ENCODE data around the gene KLF13. TPM values are rescaled to one million over a fixed set of nuclear protein-coding genes. Genes with fewer than 3 reads are reported as not detected.
A peak's percentile ranks its signal among the peaks of the same experiment; 100 is the strongest.

KLF13 gene
- total and polyA plus RNA-seq, 4 donors = 38.3 to 157 (median 55.2) TPM

DNA sequence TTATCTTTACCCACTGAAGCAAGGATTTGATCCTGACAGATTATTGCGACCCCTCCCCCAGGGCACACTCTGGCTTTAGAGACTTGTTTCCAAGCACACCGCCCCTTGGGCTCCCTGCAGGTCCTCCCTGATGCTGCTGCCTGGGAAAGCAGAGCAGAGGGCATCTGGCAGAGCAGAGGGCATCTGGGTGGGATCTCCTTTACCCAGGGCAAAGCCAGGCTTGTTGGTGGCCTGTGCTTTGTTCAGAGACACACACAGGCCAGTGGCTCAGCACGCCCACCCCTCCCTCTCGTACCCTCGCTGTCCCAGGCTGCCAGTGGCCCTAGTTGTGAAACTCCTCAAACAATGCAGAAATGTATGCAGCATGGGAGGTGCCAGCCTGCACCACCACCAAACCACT is 4.8 kb downstream of the KLF13 start:
- TF ChIP-seq, protein P1, sequence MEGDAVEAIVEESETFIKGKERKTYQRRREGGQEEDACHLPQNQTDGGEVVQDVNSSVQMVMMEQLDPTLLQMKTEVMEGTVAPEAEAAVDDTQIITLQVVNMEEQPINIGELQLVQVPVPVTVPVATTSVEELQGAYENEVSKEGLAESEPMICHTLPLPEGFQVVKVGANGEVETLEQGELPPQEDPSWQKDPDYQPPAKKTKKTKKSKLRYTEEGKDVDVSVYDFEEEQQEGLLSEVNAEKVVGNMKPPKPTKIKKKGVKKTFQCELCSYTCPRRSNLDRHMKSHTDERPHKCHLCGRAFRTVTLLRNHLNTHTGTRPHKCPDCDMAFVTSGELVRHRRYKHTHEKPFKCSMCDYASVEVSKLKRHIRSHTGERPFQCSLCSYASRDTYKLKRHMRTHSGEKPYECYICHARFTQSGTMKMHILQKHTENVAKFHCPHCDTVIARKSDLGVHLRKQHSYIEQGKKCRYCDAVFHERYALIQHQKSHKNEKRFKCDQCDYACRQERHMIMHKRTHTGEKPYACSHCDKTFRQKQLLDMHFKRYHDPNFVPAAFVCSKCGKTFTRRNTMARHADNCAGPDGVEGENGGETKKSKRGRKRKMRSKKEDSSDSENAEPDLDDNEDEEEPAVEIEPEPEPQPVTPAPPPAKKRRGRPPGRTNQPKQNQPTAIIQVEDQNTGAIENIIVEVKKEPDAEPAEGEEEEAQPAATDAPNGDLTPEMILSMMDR (IDR thresholded peaks at IDR 0.05; ENCODE audit: control extremely low read depth, extremely low read depth) = no peak
- Histone ChIP-seq H3K4me1 (ENCODE audit: control insufficient read depth in 5 of 5, insufficient read depth in 5 of 5, low read length in 5 of 5) (peaks cover 8 to 53% (median 18%) of the 10 kb centered on the region in 5 donors), H3K27me3 (ENCODE audit: control insufficient read depth in 3 of 3, insufficient read depth in 3 of 3, low read length in 2 of 3) (no peaks in the 10 kb centered on the region), H3K4me3 (no peak overlapping the region), H3K9ac (ENCODE audit: insufficient read depth in 1 of 2, low read length in 2 of 2) (no peak overlapping the region), H3K9me3 (ENCODE audit: control insufficient read depth in 4 of 4, insufficient read depth in 3 of 4, low read length in 3 of 4) (peaks cover 0 to 2% (median 0%) of the 10 kb centered on the region in 4 donors), H3K36me3 (ENCODE audit: control insufficient read depth in 4 of 4, insufficient read depth in 4 of 4, low read length in 4 of 4) (no peaks in the 10 kb centered on the region), H3K27ac (ENCODE audit: low read depth in 1 of 2, low read length in 1 of 2) (peak overlapping the region; percentile 25 to 46)
- DNase-seq (no peak), ATAC-seq (ENCODE audit: insufficient read depth, low FRiP score) (no peak)
- 69 to 70% methylated on average over 5 of the region's 5 CpGs for WGBS, 2 donors

DNA sequence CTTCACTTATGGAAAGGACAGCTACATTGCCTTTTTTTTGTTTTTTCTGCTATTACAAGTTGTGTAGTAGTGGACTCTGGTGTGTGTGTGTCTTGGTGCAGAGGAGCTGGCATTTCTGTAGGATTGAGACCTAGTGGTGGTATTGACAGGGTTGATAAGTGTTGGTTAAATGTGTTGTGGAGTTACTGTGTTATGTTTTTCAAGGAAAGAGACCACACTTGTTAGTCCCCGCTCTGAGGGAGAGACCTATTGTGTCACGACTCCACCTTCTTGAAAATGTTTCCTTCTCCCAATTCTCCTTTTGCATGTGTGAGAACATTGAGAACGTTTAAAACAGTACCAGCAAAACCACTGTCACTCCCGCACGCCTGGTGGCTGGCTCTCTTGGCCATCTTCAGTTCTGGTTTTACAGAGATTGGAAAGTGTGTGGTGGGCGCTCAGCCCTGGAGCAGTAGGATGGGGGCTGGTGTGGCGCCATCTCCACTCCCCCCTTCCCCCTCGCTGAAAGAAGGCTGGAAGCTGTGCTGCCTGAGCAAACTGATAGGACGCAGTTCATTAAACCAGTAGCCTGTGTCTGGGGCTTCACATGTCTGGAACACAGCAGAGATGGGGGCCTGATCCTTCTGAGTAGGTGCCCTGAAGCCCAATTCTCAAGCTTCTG is 5.5 kb downstream of the KLF13 start:
- Histone ChIP-seq H3K27me3 (ENCODE audit: control insufficient read depth in 3 of 3, insufficient read depth in 3 of 3, low read length in 2 of 3) (no peaks in the 10 kb centered on the region), H3K9me3 (ENCODE audit: control insufficient read depth in 4 of 4, insufficient read depth in 3 of 4, low read length in 3 of 4) (peaks cover 0 to 2% (median 0%) of the 10 kb centered on the region in 4 donors), H3K9ac (ENCODE audit: insufficient read depth in 1 of 2, low read length in 2 of 2) (no peak overlapping the region), H3K4me1 (ENCODE audit: control insufficient read depth in 5 of 5, insufficient read depth in 5 of 5, low read length in 5 of 5) (peaks cover 8 to 60% (median 18%) of the 10 kb centered on the region in 5 donors), H3K27ac (ENCODE audit: low read depth in 1 of 2, low read length in 1 of 2) (peak overlapping the region; percentile 54 to 88), H3K4me3 (no peak overlapping the region), H3K36me3 (ENCODE audit: control insufficient read depth in 4 of 4, insufficient read depth in 4 of 4, low read length in 4 of 4) (no peaks in the 10 kb centered on the region)
- 34 to 38% methylated on average over 9 of the region's 9 CpGs for WGBS, 2 donors
- DNase-seq (no peak), ATAC-seq (ENCODE audit: insufficient read depth, low FRiP score) (no peak)
- TF ChIP-seq, protein P1 (IDR thresholded peaks at IDR 0.05; ENCODE audit: control extremely low read depth, extremely low read depth) = no peak

DNA sequence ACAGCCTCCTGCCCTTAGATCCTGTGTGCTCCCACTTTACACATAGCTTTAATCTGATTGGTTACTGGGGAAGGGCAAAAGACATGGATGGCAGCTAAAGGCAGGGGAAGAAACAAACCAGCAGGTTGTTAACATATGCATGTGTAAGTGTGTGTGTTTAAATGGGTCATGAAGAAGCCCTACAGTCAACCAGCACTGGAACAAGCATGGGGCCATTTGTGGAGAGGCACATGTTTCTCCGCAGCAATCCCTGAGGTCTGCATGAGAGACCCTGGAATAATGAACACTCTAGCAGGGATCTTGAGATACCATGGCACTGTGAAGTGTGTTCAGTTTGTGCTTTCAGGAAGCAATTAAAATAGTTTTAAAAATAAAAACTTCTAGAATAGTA is 6.0 kb downstream of the KLF13 start:
- Histone ChIP-seq H3K27me3 (ENCODE audit: control insufficient read depth in 3 of 3, insufficient read depth in 3 of 3, low read length in 2 of 3) (no peaks in the 10 kb centered on the region), H3K4me1 (ENCODE audit: control insufficient read depth in 5 of 5, insufficient read depth in 5 of 5, low read length in 5 of 5) (peaks cover 8 to 65% (median 18%) of the 10 kb centered on the region in 5 donors), H3K27ac (ENCODE audit: low read depth in 1 of 2, low read length in 1 of 2) (peak overlapping the region; percentile 54 to 88), H3K9ac (ENCODE audit: insufficient read depth in 1 of 2, low read length in 2 of 2) (no peak overlapping the region), H3K4me3 (no peak overlapping the region), H3K36me3 (ENCODE audit: control insufficient read depth in 4 of 4, insufficient read depth in 4 of 4, low read length in 4 of 4) (no peaks in the 10 kb centered on the region), H3K9me3 (ENCODE audit: control insufficient read depth in 4 of 4, insufficient read depth in 3 of 4, low read length in 3 of 4) (no peaks in the 10 kb centered on the region)
- TF ChIP-seq, protein P1 (IDR thresholded peaks at IDR 0.05; ENCODE audit: control extremely low read depth, extremely low read depth) = no peak
- DNase-seq = peak in 2 of 3 donors; percentile 19 to 38
- ATAC-seq (ENCODE audit: insufficient read depth, low FRiP score) = peak; percentile 0
- 65 to 96% methylated on average over 1 of the region's 1 CpG for WGBS, 2 donors
